ENCODE results near the gene TIGIT. TPM values are rescaled to one million over a fixed set of nuclear protein-coding genes. Genes with fewer than 3 reads are reported as not detected.
A peak's percentile ranks its signal among the peaks of the same experiment; 100 is the strongest.

TIGIT gene
- total and polyA plus RNA-seq, 2 donors (not counting 1 experiment from before 2014, with no cell fraction given), result 2.5 to 4.6 TPM

GRCh38 chr3:114336122-114336697 is 42.4 kb downstream of the TIGIT start:
- DNase-seq, result peak; percentile 25
- no peak overlapping the region for H3K27ac Mint-ChIP-seq
- peaks cover 31% of the 10 kb centered on the region for H3K4me1 Mint-ChIP-seq

More at GRCh38 chr3:114336122-114336697, 42.4 kb downstream of the TIGIT start:
- H3K27ac ChIP-seq (ENCODE audit: low read length in 2 of 2), result no peak overlapping the region
- no peak overlapping the region for H2AFZ ChIP-seq (ENCODE audit: insufficient read depth, low read depth, low read length, poor library complexity, severe bottlenecking)
- peaks cover 0 to 16% of the 10 kb centered on the region in 2 experiments for H3K36me3 ChIP-seq (replicated peaks in 1 of 2; ENCODE audit: control extremely low read depth in 1 of 2, control insufficient read depth in 1 of 2, extremely low read depth in 1 of 2, insufficient read depth in 2 of 2, low read length in 1 of 2)
- H3K9me3 ChIP-seq (ENCODE audit: control extremely low read depth in 1 of 3, control insufficient read depth in 2 of 3, insufficient read depth in 1 of 3, low read length in 2 of 3), result peaks cover 0 to 4% (median 0%) of the 10 kb centered on the region in 3 donors
- H4K20me1 ChIP-seq (ENCODE audit: control insufficient read depth, insufficient read depth, low read length, poor library complexity, severe bottlenecking), result no peaks in the 10 kb centered on the region
- Mint-ChIP-seq H3K4me3 (no peak overlapping the region), H3K27me3 (no peaks in the 10 kb centered on the region), H3K9me3 (ENCODE audit: insufficient read depth) (peaks cover 2% of the 10 kb centered on the region)
- no peaks in the 10 kb centered on the region for H3K79me2 ChIP-seq (ENCODE audit: control insufficient read depth, insufficient read depth, low read length)
- no peak overlapping the region for H3K4me2 ChIP-seq (replicated peaks; ENCODE audit: low read depth, low read length, poor library complexity, severe bottlenecking)
- no peaks in the 10 kb centered on the region for H3K27me3 ChIP-seq (replicated peaks in 1 of 4; ENCODE audit: control extremely low read depth in 1 of 4, control insufficient read depth in 3 of 4, insufficient read depth in 4 of 4, low read length in 3 of 4)
- intact Hi-C loops (cut with micrococcal nuclease), result loop anchor here (1.0 kb wide), 2 partner anchors 45 to 184 kb away; no protein-coding TSS in a partner anchor
- ChIA-PET POLR2A (no interaction called here), CTCF (interaction anchor here (0.7 to 4.1 kb wide), 18 partner anchors 10 to 185 kb away, joined by 3 to 23 read pairs (median 4); no protein-coding TSS in a partner anchor)
- no peak for ATAC-seq (ENCODE audit: low read depth)
- TF ChIP-seq CTCF (IDR thresholded peaks at IDR 0.05), result peak; percentile 56
- TF ChIP-seq EZH2 (IDR thresholded peaks at IDR 0.05; ENCODE audit: borderline replicate concordance, insufficient read depth, low read depth, low read length, poor library complexity, severe bottlenecking), result no peak
- no peak overlapping the region for H3K4me3 ChIP-seq (ENCODE audit: control extremely low read depth in 1 of 5, extremely low read depth in 1 of 5, insufficient read depth in 1 of 5, low read depth in 2 of 5, low read length in 4 of 5)
- peaks cover 14% of the 10 kb centered on the region in 2 donors for H3K4me1 ChIP-seq (ENCODE audit: control insufficient read depth in 2 of 2, insufficient read depth in 2 of 2, low read length in 2 of 2)
- WGBS (ENCODE audit: insufficient coverage), result 100% methylated on average over 1 of the region's 1 CpG
- no peak overlapping the region for H3K9ac ChIP-seq (ENCODE audit: low read length)
